ENCODE data around the gene ATG2B. TPM values are rescaled to one million over a fixed set of nuclear protein-coding genes. Genes with fewer than 3 reads are reported as not detected.

ATG2B gene
- total and polyA plus RNA-seq, 2 donors (not counting 3 experiments of a cell fraction or from before 2014, with no cell fraction given): 5.9 to 17.8 TPM

DNA sequence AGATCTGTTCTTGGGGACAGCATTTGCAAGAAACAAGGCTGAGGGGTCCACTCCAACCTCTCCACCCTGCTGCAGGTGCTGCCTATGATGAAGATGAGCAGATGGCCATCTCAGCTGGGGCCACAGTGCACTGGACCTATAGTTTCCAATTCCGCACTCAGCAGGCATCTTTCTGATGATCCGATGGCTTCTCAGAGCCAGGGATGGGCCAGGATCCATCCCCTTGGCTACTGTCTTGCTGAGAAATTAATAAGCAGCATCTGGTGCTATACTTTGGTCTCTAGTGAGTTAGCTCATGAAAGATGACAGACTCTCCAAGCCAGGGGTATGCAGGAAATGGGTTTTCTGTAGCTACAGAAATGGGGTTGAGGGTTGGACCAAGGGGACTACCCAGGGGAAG, 125.5 kb downstream of the ATG2B start:
- intact Hi-C loops (cut with micrococcal nuclease) (no loop called here), dilution Hi-C loops (cut with MboI; ENCODE audit: extremely low pct_ligation_motif_present, low sequenced_read_pairs) (no loop called here)
- Histone ChIP-seq H3K4me3 (replicated peaks in 1 of 3; ENCODE audit: insufficient read depth in 1 of 3, low read depth in 1 of 3, low read length in 3 of 3) (no peak overlapping the region), H3K9me1 (replicated peaks; ENCODE audit: control insufficient read depth, extremely low read depth, insufficient read depth, low read length) (no peaks in the 10 kb centered on the region), H3K9me3 (replicated peaks; ENCODE audit: control insufficient read depth, insufficient read depth, low read length) (no peaks in the 10 kb centered on the region), H3K9ac (replicated peaks; ENCODE audit: extremely low read depth, insufficient read depth, low read length) (no peak overlapping the region), H3K79me2 (ENCODE audit: control insufficient read depth, insufficient read depth, low read length) (no peaks in the 10 kb centered on the region), H3K27ac (ENCODE audit: insufficient read depth, low read depth, low read length) (no peak overlapping the region), H3K4me1 (ENCODE audit: control insufficient read depth, extremely low read depth, insufficient read depth, low read length) (no peaks in the 10 kb centered on the region), H3K27me3 (ENCODE audit: control insufficient read depth in 2 of 2, insufficient read depth in 2 of 2, low read length in 2 of 2) (no peaks in the 10 kb centered on the region), H2AFZ (ENCODE audit: low read depth, low read length) (no peak overlapping the region), H3K4me2 (ENCODE audit: insufficient read depth, low read length) (no peak overlapping the region), H4K20me1 (replicated peaks; ENCODE audit: control insufficient read depth, extremely low read depth, insufficient read depth, low read length) (no peaks in the 10 kb centered on the region), H3K36me3 (ENCODE audit: control insufficient read depth in 2 of 2, extremely low read depth in 1 of 2, insufficient read depth in 2 of 2, low read length in 2 of 2) (no peaks in the 10 kb centered on the region)
- ChIA-PET CTCF (no interaction called here), POLR2A (no interaction called here)
- BruUV-seq (replicated peaks): no TSS peak
- no peak for DNase-seq (ENCODE audit: low read depth, low spot score)
- no peak for FAIRE-seq
- TF ChIP-seq, protein P1, sequence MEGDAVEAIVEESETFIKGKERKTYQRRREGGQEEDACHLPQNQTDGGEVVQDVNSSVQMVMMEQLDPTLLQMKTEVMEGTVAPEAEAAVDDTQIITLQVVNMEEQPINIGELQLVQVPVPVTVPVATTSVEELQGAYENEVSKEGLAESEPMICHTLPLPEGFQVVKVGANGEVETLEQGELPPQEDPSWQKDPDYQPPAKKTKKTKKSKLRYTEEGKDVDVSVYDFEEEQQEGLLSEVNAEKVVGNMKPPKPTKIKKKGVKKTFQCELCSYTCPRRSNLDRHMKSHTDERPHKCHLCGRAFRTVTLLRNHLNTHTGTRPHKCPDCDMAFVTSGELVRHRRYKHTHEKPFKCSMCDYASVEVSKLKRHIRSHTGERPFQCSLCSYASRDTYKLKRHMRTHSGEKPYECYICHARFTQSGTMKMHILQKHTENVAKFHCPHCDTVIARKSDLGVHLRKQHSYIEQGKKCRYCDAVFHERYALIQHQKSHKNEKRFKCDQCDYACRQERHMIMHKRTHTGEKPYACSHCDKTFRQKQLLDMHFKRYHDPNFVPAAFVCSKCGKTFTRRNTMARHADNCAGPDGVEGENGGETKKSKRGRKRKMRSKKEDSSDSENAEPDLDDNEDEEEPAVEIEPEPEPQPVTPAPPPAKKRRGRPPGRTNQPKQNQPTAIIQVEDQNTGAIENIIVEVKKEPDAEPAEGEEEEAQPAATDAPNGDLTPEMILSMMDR (IDR thresholded peaks at IDR 0.05; ENCODE audit: extremely low read depth in 1 of 2, insufficient read depth in 1 of 2, low read depth in 1 of 2, low read length in 2 of 2): no peak
- TF ChIP-seq POLR2A (IDR thresholded peaks at IDR 0.05; ENCODE audit: low read depth, low read length) (no peak), JUN (IDR thresholded peaks at IDR 0.05; ENCODE audit: borderline replicate concordance, insufficient read depth, insufficient read length, low read depth) (no peak), GATA2 (IDR thresholded peaks at IDR 0.05; ENCODE audit: insufficient read depth, insufficient read length, low read depth, low read length) (no peak), MYC (IDR thresholded peaks at IDR 0.05; ENCODE audit: low read depth, low read length) (no peak), POLR2AphosphoS5 (IDR thresholded peaks at IDR 0.05; ENCODE audit: insufficient read depth, low read depth, low read length) (no peak), FOS (IDR thresholded peaks at IDR 0.05; ENCODE audit: borderline replicate concordance, insufficient read depth, low read length) (no peak), EZH2 (IDR thresholded peaks at IDR 0.05; ENCODE audit: borderline replicate concordance, low read depth, low read length, severe bottlenecking) (no peak)
- TF ChIP-seq, protein P2, sequence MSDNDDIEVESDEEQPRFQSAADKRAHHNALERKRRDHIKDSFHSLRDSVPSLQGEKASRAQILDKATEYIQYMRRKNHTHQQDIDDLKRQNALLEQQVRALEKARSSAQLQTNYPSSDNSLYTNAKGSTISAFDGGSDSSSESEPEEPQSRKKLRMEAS (IDR thresholded peaks at IDR 0.05; ENCODE audit: insufficient read depth, insufficient read length): no peak

Measured in endothelial cell of umbilical vein (primary cell).